Activated CD4-positive, alpha-beta memory T cell treated with anti-CD3 and anti-CD28 coated beads, Interleukin-2, amount 10 ng/mL, durations not matched to agents 7 days and 5 days (primary cell): ENCODE results near the gene DLGAP3. TPM values are rescaled to one million over a fixed set of nuclear protein-coding genes. Genes with fewer than 3 reads are reported as not detected.

Experiments used
- CTCF ChIA-PET: fragments of 350-600 bp; sonication (Branson Sonifier 250); formaldehyde crosslinking; loops from one replicate; lab custom pipeline; 2021; ENCODE audit warnings: antibody characterized with exemption, inconsistent platforms; lab: Charles Lee
- POLR2A ChIA-PET: fragments of 350-600 bp; sonication (Branson Sonifier 250); formaldehyde crosslinking; loops from one replicate; lab custom pipeline; 2021; ENCODE audit warnings: antibody characterized with exemption; lab: Charles Lee
- DNase-seq: peaks from one replicate; pipeline ENCODE4 v3.0.0-alpha.2; 2020
- H3K27ac Mint-ChIP-seq: one replicate; pipeline ENCODE4 v1.8.0; 2021; ENCODE audit warnings: mild to moderate bottlenecking, mixed read lengths
- H3K27me3 Mint-ChIP-seq: one replicate; pipeline ENCODE4 v1.8.0; 2021; ENCODE audit warnings: mixed read lengths
- H3K36me3 Mint-ChIP-seq: one replicate; pipeline ENCODE4 v1.8.0; 2021; ENCODE audit warnings: low read depth, mixed read lengths
- H3K4me1 Mint-ChIP-seq: one replicate; pipeline ENCODE4 v1.8.0; 2021; ENCODE audit warnings: mixed read lengths
- H3K4me3 Mint-ChIP-seq: one replicate; pipeline ENCODE4 v1.8.0; 2021; ENCODE audit warnings: mild to moderate bottlenecking, mixed read lengths
- H3K9me3 Mint-ChIP-seq: one replicate; pipeline ENCODE4 v1.8.0; 2021; ENCODE audit warnings: mixed read lengths
- total RNA-seq, 2 experiments: library from RNA; stranded (reverse); gene quantifications; one replicate each; pipeline ENCODE4 v1.2.3, GENCODE V29; 2021

DLGAP3 gene
- total RNA-seq, 2 experiments from 2014 or later, result 0.55 to 0.88 TPM

DNA sequence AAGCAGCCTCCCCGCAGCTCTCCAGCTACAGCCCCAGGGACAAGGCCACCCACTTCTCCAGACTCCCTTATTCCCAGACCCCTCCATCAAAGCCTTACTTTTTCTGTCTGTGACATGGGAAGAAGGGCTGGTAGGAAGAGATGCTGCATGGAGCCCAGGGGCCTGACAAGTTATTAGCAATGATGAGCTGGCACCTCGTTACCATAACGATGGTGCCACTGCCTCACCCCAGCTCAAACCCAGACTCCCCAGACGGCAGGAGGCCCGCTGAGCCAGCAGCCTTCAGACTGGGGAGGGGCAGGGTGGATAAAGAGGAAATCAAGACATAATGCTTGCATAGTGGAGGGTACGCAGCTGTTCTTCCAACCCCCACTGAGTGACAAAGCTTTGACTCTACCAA, 3.3 kb downstream of the DLGAP3 start:
- Mint-ChIP-seq H3K27ac (no peak overlapping the region), H3K36me3 (peaks cover 5% of the 10 kb centered on the region), H3K27me3 (peaks cover 67% of the 10 kb centered on the region), H3K9me3 (no peaks in the 10 kb centered on the region), H3K4me3 (no peak overlapping the region), H3K4me1 (peaks cover 5% of the 10 kb centered on the region)
- ChIA-PET POLR2A (interaction anchor here (0.7 to 1.3 kb wide), 2 partner anchors 58 to 66 kb away, joined by 3 read pairs; no protein-coding TSS in a partner anchor), CTCF (no interaction called here)
- no peak for DNase-seq

DNA sequence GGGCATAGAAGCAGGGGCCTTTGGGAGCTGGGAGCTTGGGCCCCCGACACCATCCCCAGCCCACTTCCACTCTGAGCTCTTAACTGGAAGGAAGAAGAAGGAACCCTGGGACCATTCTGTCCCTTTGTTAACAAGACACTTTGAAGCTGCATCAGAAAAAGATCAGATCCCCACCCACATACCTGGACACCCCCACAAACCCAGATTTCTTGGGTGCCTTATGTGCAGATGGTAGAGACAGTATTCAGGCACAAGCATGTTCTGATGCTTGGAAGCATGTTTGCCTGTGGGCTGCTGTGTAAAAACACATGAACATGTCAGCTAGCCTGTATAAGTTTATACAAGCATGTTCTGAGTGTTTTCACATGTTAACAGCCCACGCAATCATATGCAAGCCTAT, 3.7 kb downstream of the DLGAP3 start:
- H3K4me3 Mint-ChIP-seq, result no peak overlapping the region
- POLR2A ChIA-PET, result interaction anchor here (1.3 kb wide), 1 partner anchor 58 kb away, joined by 3 read pairs; no protein-coding TSS in a partner anchor
- H3K4me1 Mint-ChIP-seq, result peaks cover 5% of the 10 kb centered on the region
- H3K27me3 Mint-ChIP-seq, result peaks cover 62% of the 10 kb centered on the region
- peaks cover 5% of the 10 kb centered on the region for H3K36me3 Mint-ChIP-seq
- H3K27ac Mint-ChIP-seq, result no peak overlapping the region
- no peak for DNase-seq
- H3K9me3 Mint-ChIP-seq, result no peaks in the 10 kb centered on the region
- CTCF ChIA-PET, result no interaction called here

DNA sequence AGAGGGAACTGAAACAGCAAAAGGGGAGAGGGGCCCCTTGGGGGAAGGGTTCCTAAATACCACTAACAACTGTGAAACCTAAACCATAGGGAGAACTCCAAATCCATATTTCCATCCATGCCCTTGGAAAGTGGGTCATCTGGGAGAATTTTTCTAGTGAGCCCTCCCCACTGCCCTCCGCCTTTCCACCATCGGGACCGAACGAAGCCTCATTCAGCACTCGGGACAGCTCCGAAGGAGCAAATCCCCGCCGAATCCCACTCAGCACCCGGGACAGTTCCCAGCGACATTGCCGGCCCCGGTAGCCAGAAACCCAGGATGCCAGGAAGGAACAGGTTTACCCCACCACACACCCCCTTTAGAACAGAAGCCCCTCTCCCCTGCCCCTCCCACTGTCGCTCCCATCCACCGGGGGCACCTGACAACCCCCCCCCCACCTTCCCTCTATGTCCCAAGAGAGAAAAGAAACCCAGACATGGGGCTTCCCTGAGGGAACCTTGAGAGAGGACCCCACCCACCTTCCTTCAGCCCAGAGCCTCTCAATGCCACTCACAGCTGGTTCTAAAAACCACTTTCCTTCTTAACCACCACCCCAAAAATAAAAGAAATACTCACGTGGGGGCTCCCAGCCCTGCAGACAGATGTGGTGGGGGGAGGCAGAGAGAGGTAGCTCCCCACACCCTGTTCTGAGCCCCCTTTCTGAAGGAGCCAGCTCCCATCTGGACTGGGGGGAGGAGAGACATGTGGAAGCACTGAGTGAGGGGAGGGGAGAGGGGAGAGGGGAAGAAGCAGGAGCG, 4.5 kb downstream of the DLGAP3 start:
- CTCF ChIA-PET, result no interaction called here
- POLR2A ChIA-PET, result no interaction called here
- Mint-ChIP-seq H3K27ac (no peak overlapping the region), H3K36me3 (peaks cover 5% of the 10 kb centered on the region), H3K4me3 (no peak overlapping the region), H3K27me3 (peaks cover 65% of the 10 kb centered on the region), H3K4me1 (peaks cover 5% of the 10 kb centered on the region), H3K9me3 (no peaks in the 10 kb centered on the region)
- peak; percentile 59 for DNase-seq

DNA sequence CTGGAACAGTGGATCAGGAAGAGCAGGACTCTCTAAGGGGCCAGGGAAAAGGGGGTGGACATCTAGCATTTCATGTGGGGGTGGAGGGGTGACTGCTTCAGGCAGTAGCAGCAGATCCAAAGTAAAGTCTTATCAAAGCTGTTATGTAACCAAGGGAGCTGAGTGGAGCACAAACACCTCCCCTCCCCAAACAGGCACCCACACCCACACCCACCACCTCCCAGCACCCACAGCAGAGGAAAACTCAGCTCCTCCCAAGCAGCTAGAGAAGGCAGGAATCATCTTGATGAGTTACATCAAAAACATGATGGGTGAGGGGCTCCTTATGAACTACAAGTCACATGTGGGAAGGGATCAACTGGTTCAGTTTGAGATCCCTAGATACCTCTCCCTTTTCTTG, 6.0 kb downstream of the DLGAP3 start:
- POLR2A ChIA-PET, result no interaction called here
- DNase-seq, result no peak
- no peak overlapping the region for H3K4me3 Mint-ChIP-seq
- H3K27me3 Mint-ChIP-seq, result peaks cover 61% of the 10 kb centered on the region
- CTCF ChIA-PET, result no interaction called here
- peaks cover under 1% of the 10 kb centered on the region for H3K4me1 Mint-ChIP-seq
- no peaks in the 10 kb centered on the region for H3K9me3 Mint-ChIP-seq
- peaks cover 1% of the 10 kb centered on the region for H3K36me3 Mint-ChIP-seq
- no peak overlapping the region for H3K27ac Mint-ChIP-seq

DNA sequence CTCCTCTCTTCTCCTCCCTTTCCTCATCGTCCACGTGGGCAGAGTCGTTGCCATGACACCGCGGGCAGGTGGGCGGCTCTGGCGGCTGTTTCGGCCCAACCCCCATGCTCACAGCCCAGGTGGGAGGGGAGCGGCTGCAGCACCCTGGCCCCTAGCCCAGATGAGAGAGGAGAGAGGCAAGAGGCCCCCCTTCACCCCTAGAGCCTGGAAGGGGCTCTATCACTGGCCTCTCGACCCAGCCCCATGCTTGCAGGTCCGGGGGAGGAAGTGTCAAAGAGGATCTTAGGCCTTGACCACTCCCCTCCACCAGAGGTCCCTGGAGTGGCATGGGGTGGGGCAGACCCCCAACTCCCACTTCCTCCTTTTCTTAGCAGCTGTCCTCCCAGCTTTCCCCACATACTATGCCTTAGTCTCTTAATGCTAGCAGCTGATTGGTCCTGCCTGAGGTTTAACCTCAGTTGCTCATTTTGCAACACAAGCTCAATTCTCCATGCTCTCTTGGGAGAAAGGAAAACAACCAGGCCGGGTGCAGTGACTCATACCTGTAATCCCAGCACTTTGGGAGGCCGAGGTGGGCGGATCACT, 10.4 kb downstream of the DLGAP3 start:
- Mint-ChIP-seq H3K27ac (no peak overlapping the region), H3K36me3 (no peaks in the 10 kb centered on the region), H3K4me1 (no peaks in the 10 kb centered on the region), H3K27me3 (peaks cover 28% of the 10 kb centered on the region), H3K9me3 (no peaks in the 10 kb centered on the region), H3K4me3 (no peak overlapping the region)
- POLR2A ChIA-PET, result no interaction called here
- DNase-seq, result no peak
- CTCF ChIA-PET, result no interaction called here

DNA sequence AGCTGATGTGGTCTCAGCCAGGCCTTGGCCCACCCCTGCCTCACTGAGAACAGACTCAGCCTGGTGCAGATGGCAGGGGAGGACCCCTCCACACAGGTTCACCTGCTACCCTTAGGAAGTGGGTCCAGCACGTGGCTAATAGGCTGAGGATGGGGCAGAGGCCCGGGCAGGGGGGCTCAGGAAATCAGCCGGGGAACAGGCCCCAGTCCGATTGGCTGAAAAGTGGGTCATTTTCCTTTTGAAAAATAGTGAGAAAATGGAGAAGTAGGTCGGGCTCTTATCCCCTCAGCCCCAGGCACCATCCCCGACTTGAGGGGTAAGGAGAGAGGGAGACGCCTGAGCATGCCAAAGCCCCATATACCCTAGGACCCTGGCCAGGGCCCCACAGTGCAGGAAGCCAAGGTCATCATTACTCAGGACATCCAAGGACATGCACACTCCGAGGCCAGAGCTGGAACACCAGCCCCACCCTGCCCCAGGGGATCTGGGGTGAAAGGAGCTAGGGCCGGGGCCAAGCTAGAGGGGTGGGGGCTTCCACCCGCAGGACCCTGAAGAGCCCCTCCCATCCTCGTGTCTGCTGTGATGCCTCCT, 11.0 kb downstream of the DLGAP3 start:
- CTCF ChIA-PET, result no interaction called here

DNA sequence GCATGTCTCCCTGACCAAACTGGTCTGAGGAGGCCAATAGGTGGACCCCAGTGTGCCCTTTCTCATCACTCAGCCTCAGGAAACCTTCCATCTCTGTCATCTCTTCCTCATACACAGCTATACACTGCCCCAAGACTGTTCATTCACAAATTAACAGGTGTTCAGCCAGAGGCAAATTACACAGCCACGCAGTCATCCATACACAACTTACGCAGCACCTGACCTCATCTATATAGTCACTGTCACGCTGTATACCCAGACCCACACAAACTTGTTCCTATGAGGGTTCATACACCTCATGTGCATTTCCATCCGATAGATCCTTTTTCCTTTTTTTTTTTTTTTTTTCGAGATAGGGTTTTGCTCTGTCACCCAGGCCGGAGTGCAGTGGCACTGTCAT, 12.4 kb downstream of the DLGAP3 start:
- Mint-ChIP-seq H3K27ac (no peak overlapping the region), H3K27me3 (peaks cover 15% of the 10 kb centered on the region), H3K36me3 (no peaks in the 10 kb centered on the region), H3K9me3 (no peaks in the 10 kb centered on the region), H3K4me3 (no peak overlapping the region), H3K4me1 (no peaks in the 10 kb centered on the region)
- POLR2A ChIA-PET, result no interaction called here
- no peak for DNase-seq
- CTCF ChIA-PET, result no interaction called here

More for the DNA sequence above, 11.0 kb downstream of the DLGAP3 start:
- POLR2A ChIA-PET, result no interaction called here
- H3K36me3 Mint-ChIP-seq, result no peaks in the 10 kb centered on the region
- peaks cover 24% of the 10 kb centered on the region for H3K27me3 Mint-ChIP-seq
- no peak for DNase-seq
- no peak overlapping the region for H3K27ac Mint-ChIP-seq
- H3K4me1 Mint-ChIP-seq, result no peaks in the 10 kb centered on the region
- H3K9me3 Mint-ChIP-seq, result no peaks in the 10 kb centered on the region
- no peak overlapping the region for H3K4me3 Mint-ChIP-seq

DNA sequence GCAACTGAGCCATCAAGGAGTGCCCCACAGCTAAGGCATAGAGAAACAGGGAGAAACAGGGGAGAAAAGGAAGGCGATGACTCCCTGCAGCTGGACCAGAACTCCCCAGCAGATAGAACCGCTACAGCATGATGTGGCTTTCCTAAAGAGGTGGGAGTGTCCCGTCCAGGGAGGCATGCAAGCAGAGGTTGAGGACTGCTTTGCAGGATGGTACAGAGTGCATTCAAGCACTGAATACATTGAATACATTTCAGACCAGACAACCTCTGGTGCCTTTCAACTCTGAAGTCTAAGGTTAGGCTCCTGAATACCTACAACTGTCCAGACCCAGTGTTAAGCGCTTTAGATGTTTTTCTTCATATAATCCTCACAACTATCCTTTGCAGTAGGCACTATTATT, 13.3 kb downstream of the DLGAP3 start:
- Mint-ChIP-seq H3K4me1 (no peaks in the 10 kb centered on the region), H3K9me3 (no peaks in the 10 kb centered on the region), H3K27me3 (peaks cover 9% of the 10 kb centered on the region), H3K36me3 (no peaks in the 10 kb centered on the region), H3K4me3 (no peak overlapping the region), H3K27ac (no peak overlapping the region)
- CTCF ChIA-PET, result no interaction called here
- no peak for DNase-seq
- POLR2A ChIA-PET, result no interaction called here

DNA sequence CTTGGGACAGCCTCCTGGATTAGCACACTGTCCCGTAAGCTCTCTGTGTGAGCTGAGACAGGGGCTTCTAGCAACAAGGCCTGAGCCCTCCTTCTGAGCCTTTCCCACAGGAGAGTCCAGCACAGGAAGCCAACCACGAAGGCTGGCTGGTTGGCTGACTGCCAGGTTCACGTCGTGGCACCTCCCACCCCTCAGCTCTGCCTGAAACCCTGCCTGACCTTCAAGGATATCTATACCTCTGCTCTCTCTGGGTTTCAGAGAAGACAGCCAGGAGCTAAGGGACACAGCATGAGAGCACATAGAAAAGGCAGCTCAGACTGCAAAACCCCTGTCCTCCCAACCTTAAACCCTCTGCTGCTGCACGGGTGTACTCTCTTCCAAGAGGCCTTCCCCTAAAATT, 13.9 kb downstream of the DLGAP3 start:
- H3K27me3 Mint-ChIP-seq, result peaks cover 8% of the 10 kb centered on the region
- no peak overlapping the region for H3K4me3 Mint-ChIP-seq
- no peaks in the 10 kb centered on the region for H3K4me1 Mint-ChIP-seq
- DNase-seq, result no peak
- ChIA-PET POLR2A (interaction anchor here (1.5 kb wide), 1 partner anchor 115 kb away, joined by 3 read pairs; no protein-coding TSS in a partner anchor), CTCF (no interaction called here)
- H3K27ac Mint-ChIP-seq, result no peak overlapping the region
- no peaks in the 10 kb centered on the region for H3K36me3 Mint-ChIP-seq
- H3K9me3 Mint-ChIP-seq, result no peaks in the 10 kb centered on the region

DNA sequence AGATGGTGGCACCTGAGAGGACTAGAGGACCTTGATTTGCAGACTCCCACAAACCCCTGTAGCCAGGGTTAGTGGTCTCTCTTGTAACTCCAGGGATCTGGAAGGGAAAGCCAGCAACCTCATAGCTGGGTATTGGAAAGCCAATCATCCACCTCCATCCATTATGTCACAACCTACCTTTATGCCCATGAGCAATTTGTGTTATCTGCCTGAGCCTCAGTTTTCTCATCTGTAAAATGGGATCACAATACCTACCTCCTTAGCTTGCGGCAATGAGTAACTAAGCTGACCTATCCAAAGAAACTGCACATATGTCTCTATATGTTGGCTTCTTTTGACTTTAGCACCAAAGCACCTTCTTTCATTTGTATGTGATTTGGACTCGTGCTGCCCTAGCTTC, 14.5 kb downstream of the DLGAP3 start:
- CTCF ChIA-PET, result no interaction called here
- Mint-ChIP-seq H3K27ac (no peak overlapping the region), H3K9me3 (no peaks in the 10 kb centered on the region), H3K4me1 (no peaks in the 10 kb centered on the region), H3K4me3 (no peak overlapping the region), H3K36me3 (no peaks in the 10 kb centered on the region), H3K27me3 (peaks cover 4% of the 10 kb centered on the region)
- POLR2A ChIA-PET, result interaction anchor here (1.5 kb wide), 1 partner anchor 116 kb away, joined by 3 read pairs; no protein-coding TSS in a partner anchor
- no peak for DNase-seq

DNA sequence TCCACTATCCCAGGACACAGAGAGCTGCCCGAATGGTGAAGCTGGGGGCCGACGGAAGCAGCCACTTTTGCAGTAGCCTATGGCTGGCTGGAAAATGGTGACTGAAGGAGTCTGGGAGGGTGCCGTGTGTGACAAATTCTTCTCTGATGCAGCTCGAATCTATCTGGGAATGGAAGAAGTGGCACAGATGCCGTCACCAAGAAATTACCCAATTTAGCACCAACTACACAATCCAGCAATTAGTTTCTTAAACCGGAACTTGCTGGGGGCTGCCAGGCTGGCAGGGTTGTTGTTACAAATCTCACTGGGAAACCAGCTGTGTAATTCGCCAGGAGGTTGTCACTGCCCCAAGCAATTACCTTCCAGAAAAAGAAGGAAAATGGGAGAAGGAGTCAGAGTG, 18.0 kb downstream of the DLGAP3 start:
- ChIA-PET CTCF (no interaction called here), POLR2A (no interaction called here)
- Mint-ChIP-seq H3K36me3 (no peaks in the 10 kb centered on the region), H3K4me1 (no peaks in the 10 kb centered on the region), H3K9me3 (no peaks in the 10 kb centered on the region), H3K27ac (no peak overlapping the region), H3K27me3 (peaks cover 3% of the 10 kb centered on the region), H3K4me3 (no peak overlapping the region)
- DNase-seq, result no peak

DNA sequence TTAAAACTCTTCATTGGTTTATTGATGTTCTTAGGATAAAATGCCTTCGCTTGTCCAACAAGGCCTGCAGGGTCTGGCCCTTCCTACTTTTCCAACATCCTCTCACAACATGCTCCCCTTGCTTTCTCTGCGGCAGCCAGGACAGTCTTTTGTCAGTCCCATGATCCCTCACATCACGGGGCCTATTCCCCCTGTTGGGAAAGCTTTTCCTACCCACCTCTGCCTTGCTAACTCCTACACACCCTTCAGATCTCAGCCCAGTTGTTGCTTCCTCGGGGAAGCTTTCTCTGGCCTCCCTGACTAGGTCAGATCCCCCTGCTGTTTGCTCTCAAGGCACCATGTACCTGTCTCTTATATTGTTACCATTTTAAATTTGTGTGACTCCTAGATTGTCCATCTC, 19.0 kb downstream of the DLGAP3 start:
- DNase-seq, result no peak
- Mint-ChIP-seq H3K27ac (no peak overlapping the region), H3K36me3 (no peaks in the 10 kb centered on the region), H3K27me3 (peaks cover 3% of the 10 kb centered on the region), H3K4me3 (no peak overlapping the region), H3K4me1 (no peaks in the 10 kb centered on the region), H3K9me3 (no peaks in the 10 kb centered on the region)
- ChIA-PET CTCF (no interaction called here), POLR2A (no interaction called here)

DNA sequence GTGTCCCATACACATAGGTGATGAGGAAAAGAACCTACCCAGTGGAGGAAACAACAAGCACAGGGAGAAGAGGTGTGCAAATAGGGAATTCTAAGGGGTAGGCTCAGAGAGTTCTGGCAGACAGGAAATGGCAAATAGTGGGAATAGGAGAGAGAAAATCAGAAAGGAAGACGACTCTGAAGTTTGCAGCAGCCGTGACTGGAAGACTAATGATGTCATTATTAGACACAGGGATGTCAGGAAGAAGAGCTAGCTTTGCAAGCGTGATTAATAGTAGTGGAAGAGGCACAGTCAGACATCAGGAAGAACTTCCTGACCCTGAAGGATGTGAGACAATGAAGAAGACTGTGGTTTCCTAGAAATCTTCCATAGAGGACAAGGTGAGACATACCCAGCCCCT, 21.1 kb downstream of the DLGAP3 start:
- Mint-ChIP-seq H3K27me3 (peaks cover 2% of the 10 kb centered on the region), H3K4me3 (no peak overlapping the region), H3K36me3 (no peaks in the 10 kb centered on the region), H3K4me1 (no peaks in the 10 kb centered on the region), H3K27ac (no peak overlapping the region), H3K9me3 (no peaks in the 10 kb centered on the region)
- ChIA-PET CTCF (no interaction called here), POLR2A (no interaction called here)
- no peak for DNase-seq
